ENCODE data around the gene PRR3.

DNA sequence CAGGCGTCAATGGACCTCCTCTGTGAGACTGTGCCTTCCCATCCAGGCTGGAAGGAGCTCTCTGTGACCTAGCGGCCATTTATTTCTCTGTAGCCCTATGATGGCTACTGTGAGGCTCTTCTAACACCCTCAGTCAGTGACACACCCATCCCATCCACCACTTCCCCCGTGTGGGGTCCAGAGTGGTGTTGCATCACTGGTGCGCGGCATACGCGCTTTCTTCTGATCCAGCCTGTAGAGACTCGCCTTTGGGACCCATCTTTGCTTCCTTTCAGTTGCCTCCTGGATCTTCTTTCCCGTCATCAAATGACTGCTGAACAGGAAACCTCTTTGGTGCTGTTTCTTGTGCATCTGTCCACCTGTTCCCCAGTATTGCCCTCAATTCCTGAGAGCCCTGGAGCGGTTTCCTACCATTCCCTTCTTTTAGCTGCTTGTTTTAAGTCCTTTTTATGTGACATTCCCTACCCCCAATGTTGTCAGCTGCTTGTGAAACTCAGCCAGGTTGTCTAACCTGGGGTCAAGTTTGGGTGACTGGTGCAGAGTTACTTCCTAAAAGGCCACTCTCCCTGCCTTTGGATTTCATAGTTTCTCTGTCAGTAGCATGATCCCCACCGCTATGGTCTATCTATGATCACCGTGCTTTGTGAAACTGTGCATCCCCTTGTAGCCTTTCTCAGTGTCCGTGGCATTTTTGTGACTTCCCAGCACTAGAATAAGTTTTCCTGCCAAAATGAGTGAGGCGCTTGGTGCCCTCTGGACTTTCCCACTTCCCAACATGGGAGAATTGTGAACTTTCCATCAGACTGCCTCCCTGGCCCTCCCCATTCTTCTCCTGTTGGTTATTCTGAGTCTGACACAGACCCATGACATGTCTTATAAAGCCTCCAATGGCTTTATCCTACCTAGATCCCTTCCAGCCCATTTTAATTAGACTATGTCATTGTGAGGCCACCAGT is 5.7 kb downstream of the PRR3 start:
- TF ChIP-seq, protein P1, sequence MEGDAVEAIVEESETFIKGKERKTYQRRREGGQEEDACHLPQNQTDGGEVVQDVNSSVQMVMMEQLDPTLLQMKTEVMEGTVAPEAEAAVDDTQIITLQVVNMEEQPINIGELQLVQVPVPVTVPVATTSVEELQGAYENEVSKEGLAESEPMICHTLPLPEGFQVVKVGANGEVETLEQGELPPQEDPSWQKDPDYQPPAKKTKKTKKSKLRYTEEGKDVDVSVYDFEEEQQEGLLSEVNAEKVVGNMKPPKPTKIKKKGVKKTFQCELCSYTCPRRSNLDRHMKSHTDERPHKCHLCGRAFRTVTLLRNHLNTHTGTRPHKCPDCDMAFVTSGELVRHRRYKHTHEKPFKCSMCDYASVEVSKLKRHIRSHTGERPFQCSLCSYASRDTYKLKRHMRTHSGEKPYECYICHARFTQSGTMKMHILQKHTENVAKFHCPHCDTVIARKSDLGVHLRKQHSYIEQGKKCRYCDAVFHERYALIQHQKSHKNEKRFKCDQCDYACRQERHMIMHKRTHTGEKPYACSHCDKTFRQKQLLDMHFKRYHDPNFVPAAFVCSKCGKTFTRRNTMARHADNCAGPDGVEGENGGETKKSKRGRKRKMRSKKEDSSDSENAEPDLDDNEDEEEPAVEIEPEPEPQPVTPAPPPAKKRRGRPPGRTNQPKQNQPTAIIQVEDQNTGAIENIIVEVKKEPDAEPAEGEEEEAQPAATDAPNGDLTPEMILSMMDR (IDR thresholded peaks at IDR 0.05; ENCODE audit: poor library complexity, severe bottlenecking) = no peak
- TF ChIP-seq EZH2 (IDR thresholded peaks at IDR 0.05; ENCODE audit: borderline replicate concordance, insufficient read depth, low read length, poor library complexity, severe bottlenecking) (no peak), POLR2AphosphoS5 (IDR thresholded peaks at IDR 0.05) (no peak), RAD21 (conservative IDR thresholded peaks at IDR 0.05) (no peak)
